T-helper 1 cell treated with Interleukin-12 subunit alpha and Interleukin-12 subunit beta and Interleukin-4 antibody, amounts not matched to agents 30 μg/mL and 1 μg/mL, for 36 hours (primary cell): ENCODE measurements around the gene ADAM15.

Source experiments
- H3K27ac Mint-ChIP-seq: one replicate; pipeline ENCODE4 v1.8.0; 2021; ENCODE audit warnings: mild to moderate bottlenecking, mixed read lengths
- H3K27me3 Mint-ChIP-seq: one replicate; pipeline ENCODE4 v1.8.0; 2021; ENCODE audit warnings: low read depth, mixed read lengths
- H3K36me3 Mint-ChIP-seq: one replicate; pipeline ENCODE4 v1.8.0; 2021; ENCODE audit warnings: low read depth, mixed read lengths
- H3K4me1 Mint-ChIP-seq: one replicate; pipeline ENCODE4 v1.8.0; 2021; ENCODE audit warnings: low read depth, mixed read lengths
- H3K4me3 Mint-ChIP-seq: one replicate; pipeline ENCODE4 v1.8.0; 2021; ENCODE audit warnings: mild to moderate bottlenecking, moderate library complexity, mixed read lengths
- H3K9me3 Mint-ChIP-seq: one replicate; pipeline ENCODE4 v1.8.0; 2021; ENCODE audit warnings: mixed read lengths

ADAM15 gene

GRCh38 chr1:155086128-155086741 is 35.1 kb downstream of the ADAM15 start:
- H3K36me3 Mint-ChIP-seq, result peaks cover 2% of the 10 kb centered on the region
- H3K27ac Mint-ChIP-seq, result peak overlapping the region; percentile 15
- H3K27me3 Mint-ChIP-seq, result peaks cover 23% of the 10 kb centered on the region
- peaks cover 32% of the 10 kb centered on the region for H3K4me1 Mint-ChIP-seq
- H3K9me3 Mint-ChIP-seq, result no peaks in the 10 kb centered on the region
- peak overlapping the region; percentile 61 for H3K4me3 Mint-ChIP-seq

GRCh38 chr1:155086856-155087535 is 35.9 kb downstream of the ADAM15 start:
- H3K4me1 Mint-ChIP-seq, result peaks cover 28% of the 10 kb centered on the region
- H3K27me3 Mint-ChIP-seq, result peaks cover 16% of the 10 kb centered on the region
- H3K9me3 Mint-ChIP-seq, result no peaks in the 10 kb centered on the region
- H3K4me3 Mint-ChIP-seq, result no peak overlapping the region
- no peaks in the 10 kb centered on the region for H3K36me3 Mint-ChIP-seq
- no peak overlapping the region for H3K27ac Mint-ChIP-seq

- peaks cover 3% of the 10 kb centered on the region for H3K4me1 Mint-ChIP-seq
- no peaks in the 10 kb centered on the region for H3K36me3 Mint-ChIP-seq
- H3K4me3 Mint-ChIP-seq, result no peak overlapping the region
- peaks cover 19% of the 10 kb centered on the region for H3K27me3 Mint-ChIP-seq
- no peak overlapping the region for H3K27ac Mint-ChIP-seq
- no peaks in the 10 kb centered on the region for H3K9me3 Mint-ChIP-seq
Observed at GRCh38 chr1:155091071-155092051, 40.2 kb downstream of the ADAM15 start.

GRCh38 chr1:155092131-155092530 is 41.0 kb downstream of the ADAM15 start:
- H3K27ac Mint-ChIP-seq, result no peak overlapping the region
- H3K9me3 Mint-ChIP-seq, result no peaks in the 10 kb centered on the region
- H3K36me3 Mint-ChIP-seq, result no peaks in the 10 kb centered on the region
- peaks cover 21% of the 10 kb centered on the region for H3K27me3 Mint-ChIP-seq
- H3K4me3 Mint-ChIP-seq, result no peak overlapping the region
- H3K4me1 Mint-ChIP-seq, result peaks cover 3% of the 10 kb centered on the region

GRCh38 chr1:155092641-155093040 is 41.5 kb downstream of the ADAM15 start:
- peaks cover 21% of the 10 kb centered on the region for H3K27me3 Mint-ChIP-seq

GRCh38 chr1:155093911-155094621 is 43.0 kb downstream of the ADAM15 start:
- H3K4me1 Mint-ChIP-seq, result peaks cover 3% of the 10 kb centered on the region
- H3K4me3 Mint-ChIP-seq, result no peak overlapping the region
- peaks cover 21% of the 10 kb centered on the region for H3K27me3 Mint-ChIP-seq
- H3K27ac Mint-ChIP-seq, result no peak overlapping the region
- H3K9me3 Mint-ChIP-seq, result no peaks in the 10 kb centered on the region
- no peaks in the 10 kb centered on the region for H3K36me3 Mint-ChIP-seq

More at GRCh38 chr1:155092641-155093040, 41.5 kb downstream of the ADAM15 start:
- Mint-ChIP-seq H3K4me1 (peaks cover 3% of the 10 kb centered on the region), H3K4me3 (no peak overlapping the region), H3K36me3 (no peaks in the 10 kb centered on the region), H3K27ac (no peak overlapping the region), H3K9me3 (no peaks in the 10 kb centered on the region)

- no peak overlapping the region for H3K4me3 Mint-ChIP-seq
- no peaks in the 10 kb centered on the region for H3K9me3 Mint-ChIP-seq
- H3K27me3 Mint-ChIP-seq, result peaks cover 21% of the 10 kb centered on the region
- no peak overlapping the region for H3K27ac Mint-ChIP-seq
- H3K4me1 Mint-ChIP-seq, result peaks cover 3% of the 10 kb centered on the region
- H3K36me3 Mint-ChIP-seq, result no peaks in the 10 kb centered on the region
Observed at GRCh38 chr1:155094622-155094948, 43.5 kb downstream of the ADAM15 start.

- Mint-ChIP-seq H3K36me3 (no peaks in the 10 kb centered on the region), H3K27ac (no peak overlapping the region), H3K9me3 (no peaks in the 10 kb centered on the region), H3K27me3 (peaks cover 25% of the 10 kb centered on the region), H3K4me1 (no peaks in the 10 kb centered on the region), H3K4me3 (no peak overlapping the region)
Observed at GRCh38 chr1:155099331-155099730, 48.2 kb downstream of the ADAM15 start.

- H3K36me3 Mint-ChIP-seq, result no peaks in the 10 kb centered on the region
- H3K9me3 Mint-ChIP-seq, result no peaks in the 10 kb centered on the region
- H3K4me1 Mint-ChIP-seq, result no peaks in the 10 kb centered on the region
- no peak overlapping the region for H3K27ac Mint-ChIP-seq
- H3K4me3 Mint-ChIP-seq, result no peak overlapping the region
- peaks cover 19% of the 10 kb centered on the region for H3K27me3 Mint-ChIP-seq
Observed at GRCh38 chr1:155103325-155103724, 52.2 kb downstream of the ADAM15 start.

- H3K4me1 Mint-ChIP-seq, result no peaks in the 10 kb centered on the region
- no peaks in the 10 kb centered on the region for H3K36me3 Mint-ChIP-seq
- H3K27ac Mint-ChIP-seq, result no peak overlapping the region
- H3K9me3 Mint-ChIP-seq, result no peaks in the 10 kb centered on the region
- H3K27me3 Mint-ChIP-seq, result peaks cover 26% of the 10 kb centered on the region
- no peak overlapping the region for H3K4me3 Mint-ChIP-seq
Observed at GRCh38 chr1:155104605-155105534, 53.8 kb downstream of the ADAM15 start.

- Mint-ChIP-seq H3K27me3 (peaks cover 26% of the 10 kb centered on the region), H3K4me1 (no peaks in the 10 kb centered on the region), H3K27ac (no peak overlapping the region), H3K9me3 (no peaks in the 10 kb centered on the region), H3K36me3 (no peaks in the 10 kb centered on the region), H3K4me3 (no peak overlapping the region)
Observed at GRCh38 chr1:155105604-155106011, 54.5 kb downstream of the ADAM15 start.

GRCh38 chr1:155106862-155107261 is 55.7 kb downstream of the ADAM15 start:
- H3K9me3 Mint-ChIP-seq, result no peaks in the 10 kb centered on the region
- H3K27ac Mint-ChIP-seq, result no peak overlapping the region
- no peaks in the 10 kb centered on the region for H3K4me1 Mint-ChIP-seq
- H3K36me3 Mint-ChIP-seq, result no peaks in the 10 kb centered on the region
- H3K4me3 Mint-ChIP-seq, result no peak overlapping the region
- peaks cover 26% of the 10 kb centered on the region for H3K27me3 Mint-ChIP-seq
